Activated CD4-positive, alpha-beta T cell treated with anti-CD3 and anti-CD28 coated beads, Interleukin-2, amount 50 U/mL, for 1 hour (primary cell): Measurements from ENCODE around the gene CCDC142.
"Not testable (repeated sequence)": the region's sequence is repeated elsewhere in the genome, so short reads cannot be mapped to it uniquely, and the experiment has no call there.

Experiments
- DNase-seq: peaks from one replicate; pipeline ENCODE4 v3.0.0-alpha.2; 2020

The CCDC142 gene

DNA sequence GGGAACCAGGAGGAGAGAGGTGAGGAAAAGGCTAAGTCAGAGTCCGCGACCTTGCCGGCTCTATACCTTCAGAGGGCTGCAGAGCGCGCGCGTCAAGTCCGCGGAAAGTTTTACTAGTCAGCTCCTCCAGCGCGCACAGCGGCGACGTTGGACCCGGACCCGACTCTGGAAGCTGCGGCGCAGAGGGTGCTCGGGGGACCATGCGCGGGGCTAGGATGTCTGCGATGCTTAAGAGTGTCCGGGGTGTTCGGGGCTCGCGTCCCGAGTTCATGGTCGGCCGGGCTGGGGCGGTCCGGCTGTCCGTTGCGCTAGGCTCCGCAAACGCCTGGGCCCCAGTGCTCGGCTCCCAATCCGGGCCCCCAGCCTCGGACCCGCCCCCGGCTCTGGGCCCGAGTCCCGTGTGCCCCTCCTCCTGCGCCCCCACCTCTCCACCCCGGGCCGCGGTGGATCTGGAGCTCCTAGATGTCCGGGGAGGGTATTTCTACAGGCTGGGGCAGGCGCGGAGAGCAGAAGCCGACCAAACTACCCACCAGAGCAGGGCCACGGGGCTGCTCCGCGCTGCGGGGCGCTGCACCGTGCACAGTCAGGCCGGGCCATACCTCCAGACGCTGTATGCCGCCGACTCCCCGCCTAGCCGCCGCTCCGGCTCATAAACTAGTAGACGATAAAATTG is 16.6 kb upstream of the CCDC142 start, which contains the start of gene LBX2:
TSS of gene LBX2 (minus strand) at position 337 of the 673 bp plus-strand sequence. CDS start at position 271, 66 bp downstream.
- peak; percentile 41 for DNase-seq

GRCh38 chr2:74498500-74499266 is 15.9 kb upstream of the CCDC142 start:
- no peak for DNase-seq

- DNase-seq: peak; percentile 27
These were observed 15.1 kb upstream of the CCDC142 start for GRCh38 chr2:74497777-74498499.

DNA sequence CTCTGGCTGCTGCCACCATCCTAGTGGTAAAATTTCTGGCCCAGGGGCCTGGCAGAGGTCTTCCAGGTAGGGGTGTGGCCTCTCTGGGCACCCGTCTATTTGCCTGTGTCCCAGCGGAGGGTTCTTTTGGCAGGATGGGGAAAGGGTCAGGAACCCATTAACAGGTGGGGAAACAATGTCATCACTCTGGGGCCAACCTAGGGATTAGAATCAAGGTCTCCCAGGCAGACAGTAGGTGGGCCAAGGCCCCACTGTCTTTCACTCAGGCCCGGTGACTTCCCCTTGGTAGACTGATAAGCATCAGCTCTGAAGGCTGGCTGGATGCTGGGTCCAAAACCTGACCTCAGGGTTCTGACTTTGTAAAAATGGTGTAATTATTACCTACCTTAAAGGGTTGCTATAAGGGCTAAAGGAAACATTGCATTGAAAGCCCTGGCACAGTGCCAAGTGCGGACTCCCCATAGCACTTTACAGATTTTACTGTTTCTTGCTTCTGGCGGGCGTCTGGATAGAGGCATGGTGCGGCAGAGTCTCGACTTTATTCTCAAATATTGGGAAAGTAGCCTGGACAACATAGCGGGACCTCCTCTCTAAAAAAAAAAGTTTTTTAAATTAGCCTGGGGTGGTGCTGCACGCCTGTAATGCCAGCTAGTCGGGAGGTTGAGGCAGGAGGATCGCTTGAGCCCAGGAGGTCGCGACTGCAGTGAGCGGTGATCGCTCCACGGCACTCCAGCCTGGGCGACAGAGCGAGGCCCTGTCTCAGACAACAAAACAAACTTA is 14.4 kb upstream of the CCDC142 start:
- DNase-seq: no peak

DNA sequence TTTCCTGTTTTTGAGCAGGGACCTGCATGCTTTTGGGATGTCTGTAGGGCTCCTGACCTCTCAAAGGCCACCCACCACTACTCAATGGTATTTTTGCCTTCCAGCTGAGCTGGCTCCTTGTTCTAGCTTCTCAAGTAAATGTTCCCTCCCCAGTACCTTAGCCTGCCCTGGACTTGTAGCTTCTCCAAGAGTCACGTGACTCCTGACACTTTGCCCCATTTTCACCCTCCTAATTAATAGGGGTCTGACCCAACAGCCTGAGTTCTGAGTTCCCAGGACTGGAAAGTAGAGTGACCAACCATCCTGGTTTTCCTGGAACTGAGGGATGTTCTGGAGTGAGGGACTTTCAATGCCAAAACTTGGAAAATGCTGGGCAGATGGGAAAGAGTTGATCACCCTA is 12.6 kb upstream of the CCDC142 start:
- DNase-seq: no peak

GRCh38 chr2:74493546-74493945 is 10.7 kb upstream of the CCDC142 start:
- DNase-seq: no peak

DNA sequence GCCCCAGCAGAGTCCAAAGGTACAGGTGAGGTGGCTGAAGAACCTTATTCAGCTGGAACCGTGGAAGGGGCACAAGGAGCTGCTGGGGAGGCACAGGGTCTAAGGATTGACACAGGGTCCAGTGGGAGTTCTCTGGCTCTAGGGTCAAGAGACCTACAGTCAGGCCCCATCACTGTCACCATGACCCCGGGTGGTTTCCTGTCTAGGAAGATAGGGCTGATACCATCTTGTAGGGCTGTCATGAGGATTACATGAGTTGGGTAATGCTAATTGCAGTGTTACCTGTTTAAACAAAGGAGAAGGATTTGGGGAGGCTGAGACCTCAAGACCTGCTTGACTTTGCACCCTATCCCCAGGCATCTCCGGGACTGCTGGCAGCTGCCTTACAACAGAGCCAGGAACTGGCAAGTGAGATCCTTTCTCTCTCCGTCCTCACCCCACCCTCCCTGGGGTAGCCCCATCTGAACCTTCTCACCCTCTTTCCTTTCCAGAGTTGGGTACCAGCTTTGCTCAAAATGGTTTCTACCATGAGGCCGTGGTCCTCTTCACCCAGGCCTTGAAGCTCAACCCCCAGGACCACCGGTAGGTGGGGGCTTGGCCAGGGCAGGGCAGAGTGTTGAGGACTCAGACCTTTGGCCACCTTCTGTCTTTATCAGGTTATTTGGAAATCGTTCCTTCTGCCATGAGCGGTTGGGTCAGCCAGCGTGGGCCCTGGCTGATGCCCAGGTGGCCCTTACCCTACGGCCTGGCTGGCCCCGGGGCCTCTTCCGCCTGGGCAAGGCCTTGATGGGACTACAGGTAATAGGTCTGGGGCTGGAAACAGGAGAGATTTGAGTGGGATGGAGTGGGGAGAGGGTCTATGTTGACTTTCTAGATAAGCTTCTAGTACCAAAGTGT is 9.1 kb upstream of the CCDC142 start:
- DNase-seq: no peak

- no peak for DNase-seq
These were observed 7.1 kb upstream of the CCDC142 start for GRCh38 chr2:74489906-74490305.

DNA sequence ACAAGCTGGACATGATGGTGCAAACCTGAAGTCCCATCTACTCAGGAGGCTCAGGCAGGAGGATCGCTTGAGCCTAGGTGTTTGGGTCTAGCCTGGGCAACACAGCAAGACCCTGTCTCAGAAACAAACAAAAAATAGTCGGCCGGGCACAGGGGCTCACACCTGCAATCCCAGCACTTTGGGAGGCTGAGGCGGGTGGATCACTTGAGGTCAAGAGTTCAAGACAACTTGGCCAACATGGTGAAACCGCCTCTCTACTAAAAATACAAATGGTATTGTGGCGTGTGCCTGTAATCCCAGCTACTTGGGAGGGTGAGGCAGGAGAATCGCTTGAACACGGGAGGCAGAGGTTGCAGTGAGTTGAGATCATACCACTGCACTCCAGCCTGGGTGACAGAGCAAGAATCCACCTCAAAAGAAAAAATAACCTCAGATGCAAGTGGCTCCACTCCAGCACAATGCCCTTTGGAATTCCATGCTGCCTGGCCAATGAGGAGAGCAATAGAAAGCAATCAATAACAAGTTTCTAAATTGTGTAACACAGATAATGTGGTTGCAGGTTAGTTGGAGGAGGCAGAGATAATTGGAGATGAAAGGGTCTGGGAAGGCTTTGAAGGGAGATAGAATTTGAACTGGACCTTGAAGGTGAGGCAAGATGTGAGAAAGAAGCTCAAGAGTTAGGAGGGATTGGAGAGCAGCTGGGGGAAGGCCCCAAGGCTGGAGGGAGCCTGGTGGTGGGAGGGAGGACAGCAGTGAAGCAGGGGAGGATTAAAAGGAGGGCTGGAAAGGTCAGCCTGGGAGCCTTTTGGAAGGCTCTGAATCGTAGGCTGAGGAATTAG is 6.1 kb upstream of the CCDC142 start:
- DNase-seq: no peak

GRCh38 chr2:74486141-74486540 is 3.3 kb upstream of the CCDC142 start:
- DNase-seq: no peak

GRCh38 chr2:74483675-74484164 is 922 bp upstream of the CCDC142 start:
- DNase-seq: not testable (repeated sequence)

- DNase-seq: peak; percentile 42
These were observed 617 bp downstream of the CCDC142 start for GRCh38 chr2:74481961-74482800.

- no peak for DNase-seq
These were observed 1.4 kb downstream of the CCDC142 start for GRCh38 chr2:74481431-74481830.

- no peak for DNase-seq
These were observed 7.9 kb downstream of the CCDC142 start for GRCh38 chr2:74474899-74475298.

- DNase-seq: no peak
These were observed 8.3 kb downstream of the CCDC142 start for GRCh38 chr2:74474481-74474880.

GRCh38 chr2:74472945-74473258 is 9.9 kb downstream of the CCDC142 start:
- no peak for DNase-seq

GRCh38 chr2:74472086-74472944 is 10.5 kb downstream of the CCDC142 start, which contains the start of gene MRPL53:
MRPL53 (minus strand) TSS chr2:74472680; CDS start chr2:74472660, 20 bp downstream.
- peak; percentile 98 for DNase-seq

GRCh38 chr2:74471332-74472065 is 11.3 kb downstream of the CCDC142 start:
- no peak for DNase-seq
